ENCODE results near the gene FAM171A1.

The FAM171A1 gene

DNA sequence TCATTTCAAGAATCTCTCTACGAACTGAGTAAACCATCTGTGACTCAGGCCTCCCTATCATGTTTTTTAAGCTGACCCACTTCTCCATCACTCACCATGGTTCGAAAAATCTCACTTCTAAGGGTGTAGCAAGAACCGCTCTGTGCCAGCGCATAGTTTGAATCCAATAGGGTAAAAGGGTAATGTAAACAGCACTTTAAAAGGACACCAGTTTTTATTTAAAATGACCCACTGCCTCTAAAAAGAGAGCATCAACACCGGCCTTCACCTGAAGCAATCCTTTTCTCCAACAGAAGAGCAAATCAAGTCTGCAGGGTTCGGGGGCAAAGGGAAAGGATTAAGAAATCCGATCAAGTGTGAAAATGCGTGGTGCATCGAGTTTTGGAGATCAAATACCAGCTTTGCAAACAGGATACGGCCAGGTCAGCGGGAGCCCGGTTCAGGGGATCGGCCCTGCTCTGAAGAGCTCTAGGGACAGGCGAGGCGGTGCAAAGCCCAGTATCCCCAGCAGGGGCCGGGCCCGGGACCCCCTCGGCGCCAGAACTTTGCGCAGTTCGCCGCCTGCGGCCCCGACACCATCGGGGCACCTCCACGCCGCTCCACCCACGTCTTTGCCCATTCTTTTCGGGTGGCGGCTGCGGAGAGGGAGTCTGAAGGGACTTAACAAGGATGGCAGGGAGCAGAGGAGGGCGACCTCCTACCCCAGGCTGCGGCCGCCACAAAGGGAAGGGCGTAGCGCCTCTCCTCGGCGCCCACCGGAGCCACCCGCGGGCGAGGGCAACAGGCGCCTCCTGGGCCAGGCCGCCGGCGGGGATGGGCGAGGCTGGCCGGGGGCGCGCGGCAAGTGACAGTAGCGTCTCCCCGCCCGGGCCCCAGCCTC lies 203.4 kb downstream of the FAM171A1 start:
- no peak for TF ChIP-seq GATA2 (IDR thresholded peaks at IDR 0.05; ENCODE audit: low read depth, low read length)
- no peak for TF ChIP-seq GATA3 (IDR thresholded peaks at IDR 0.05; ENCODE audit: low read depth, low read length)

DNA sequence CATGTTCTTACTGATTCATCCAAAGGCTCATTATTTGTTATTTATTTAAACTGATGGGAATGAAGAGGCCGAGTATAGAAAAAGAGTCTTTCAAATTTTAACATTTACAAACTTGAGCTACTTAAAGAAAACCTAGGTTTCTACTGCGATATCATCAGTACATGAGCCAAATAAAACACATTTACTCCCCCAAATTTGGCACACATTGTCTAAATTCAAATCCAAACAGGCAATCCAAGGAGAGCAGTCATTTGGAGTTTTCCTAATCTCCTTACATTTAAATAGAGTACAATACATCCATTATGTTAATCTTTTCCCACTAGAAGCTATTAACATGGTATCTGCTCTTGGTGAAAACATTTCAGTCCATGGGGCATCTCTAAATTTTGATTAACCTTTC lies 204.8 kb downstream of the FAM171A1 start:
- TF ChIP-seq GATA2 (IDR thresholded peaks at IDR 0.05; ENCODE audit: low read depth, low read length) (no peak), GATA3 (IDR thresholded peaks at IDR 0.05; ENCODE audit: low read depth, low read length) (no peak)

DNA sequence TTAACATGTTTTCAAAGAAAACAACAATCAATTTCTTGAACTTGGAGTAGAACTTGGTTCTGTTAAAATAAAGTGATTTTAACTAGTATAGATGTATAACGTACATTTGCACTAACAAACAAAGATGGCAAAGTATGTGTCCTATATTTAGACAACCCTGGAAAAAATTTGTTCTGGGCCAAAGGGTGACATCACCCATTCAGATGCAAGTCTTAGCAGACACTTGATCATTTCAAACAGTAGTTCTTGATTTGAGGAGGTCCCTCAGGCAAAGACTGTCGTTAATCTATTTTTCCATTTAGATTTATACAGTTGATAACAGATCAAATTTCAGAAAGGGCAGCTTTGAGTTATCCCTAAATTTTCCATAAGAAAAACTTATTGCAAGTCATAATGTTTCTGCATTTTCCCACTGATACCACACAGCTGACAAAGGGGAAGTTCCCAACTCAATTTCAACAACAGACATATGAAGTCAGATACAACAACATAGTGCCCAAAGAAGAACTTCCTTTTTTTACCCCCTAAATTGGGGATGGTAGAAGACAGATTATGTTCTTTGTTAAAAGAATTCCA lies 207.7 kb downstream of the FAM171A1 start:
- TF ChIP-seq GATA3 (IDR thresholded peaks at IDR 0.05; ENCODE audit: low read depth, low read length) (no peak), GATA2 (IDR thresholded peaks at IDR 0.05; ENCODE audit: low read depth, low read length) (no peak)
